SK-N-MC (cell line): ENCODE measurements around the gene ALS2CL.

Experiments used
- DNase-seq: peaks from one replicate; pipeline ENCODE4 v3.0.0-alpha.2; 2011; ENCODE audit warnings: low read depth, low spot score
- H3K27ac ChIP-seq: fragments of 200-600 bp; sonication (generic); 2 replicates; pipeline ENCODE4 v1.5.1; 2016; ENCODE audit warnings: mixed run types
- H3K36me3 ChIP-seq: fragments of 200-600 bp; sonication (generic); 2 replicates; pipeline ENCODE4 v1.6.1; 2017; ENCODE audit warnings: antibody characterized with exemption, low read length, mixed read lengths; ENCODE audit not compliant: insufficient read depth
- H3K4me3 ChIP-seq: fragments of 200-600 bp; sonication (generic); 2 replicates; pipeline ENCODE4 v1.5.1; 2016
- H3K9ac ChIP-seq: fragments of 200-600 bp; sonication (generic); 2 replicates; pipeline ENCODE4 v1.8.0; 2017; ENCODE audit warnings: mixed run types, mixed read lengths; ENCODE audit not compliant: insufficient read length
- H3K9me3 ChIP-seq: fragments of 200-600 bp; sonication (generic); 2 replicates; pipeline ENCODE4 v1.6.1; 2017; ENCODE audit warnings: low read depth, mild to moderate bottlenecking, antibody characterized with exemption, low read length, moderate library complexity, mixed read lengths
- EZH2 ChIP-seq: fragments of 200-600 bp; sonication (generic); IDR thresholded peaks from one replicate; pipeline ENCODE4 v1.6.1; 2017; ENCODE audit warnings: antibody characterized with exemption
- FOXP2 ChIP-seq: optimal IDR thresholded peaks from 2 replicates; pipeline ENCODE3; 2011; ENCODE audit warnings: mild to moderate bottlenecking, moderate library complexity; ENCODE audit not compliant: insufficient read depth; ENCODE audit errors: extremely low read length, control extremely low read depth
- POLR2AphosphoS5 ChIP-seq: IDR thresholded peaks from 2 replicates; pipeline ENCODE4 v1.6.1; 2012; ENCODE audit warnings: mild to moderate bottlenecking, low read depth, low read length, borderline replicate concordance

ALS2CL gene

DNA sequence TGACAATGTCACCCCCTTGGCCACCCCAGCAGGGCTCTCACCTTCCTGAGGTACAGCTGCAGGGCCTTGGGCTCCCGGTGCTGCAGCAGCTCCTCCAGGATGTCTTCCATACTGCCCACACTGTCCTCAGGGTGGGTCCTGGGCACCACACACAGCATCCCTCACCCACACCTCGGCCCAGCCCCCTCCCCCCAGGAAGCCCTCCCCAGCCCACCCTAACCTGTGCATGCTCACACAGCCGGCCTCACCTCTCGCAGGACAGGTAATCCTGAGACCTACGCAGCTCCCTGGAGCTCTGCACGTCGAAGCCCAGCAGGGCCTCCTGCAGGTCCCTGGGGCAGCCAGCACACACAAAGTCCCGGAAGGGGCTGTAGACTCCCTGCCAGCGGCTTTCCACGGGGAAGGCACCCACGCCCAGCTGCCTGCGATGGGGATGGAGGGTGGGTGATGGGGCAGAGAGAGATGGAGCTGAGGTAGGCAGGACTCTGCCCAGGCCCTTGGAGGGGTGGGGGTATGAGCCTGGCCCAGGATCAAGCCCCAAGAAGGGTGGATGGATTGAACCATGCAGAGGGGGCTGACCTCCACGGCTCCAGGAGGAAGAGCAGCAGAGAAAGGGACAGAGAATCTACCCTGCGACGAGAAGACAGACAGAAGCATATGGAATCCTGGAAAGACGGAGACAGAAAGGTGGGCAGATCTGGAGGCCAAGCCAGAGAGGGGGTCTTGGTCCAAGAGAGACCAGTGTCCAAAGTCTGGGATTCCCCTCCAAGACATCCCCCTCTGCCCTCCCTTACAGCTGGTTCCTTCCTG is 16.7 kb downstream of the ALS2CL start:
- Histone ChIP-seq H3K9me3 (no peaks in the 10 kb centered on the region), H3K27ac (no peak overlapping the region), H3K9ac (no peak overlapping the region), H3K36me3 (no peaks in the 10 kb centered on the region), H3K4me3 (no peak overlapping the region)
- no peak for TF ChIP-seq FOXP2
- no peak for TF ChIP-seq EZH2
- TF ChIP-seq POLR2AphosphoS5 = no peak
- no peak for DNase-seq

DNA sequence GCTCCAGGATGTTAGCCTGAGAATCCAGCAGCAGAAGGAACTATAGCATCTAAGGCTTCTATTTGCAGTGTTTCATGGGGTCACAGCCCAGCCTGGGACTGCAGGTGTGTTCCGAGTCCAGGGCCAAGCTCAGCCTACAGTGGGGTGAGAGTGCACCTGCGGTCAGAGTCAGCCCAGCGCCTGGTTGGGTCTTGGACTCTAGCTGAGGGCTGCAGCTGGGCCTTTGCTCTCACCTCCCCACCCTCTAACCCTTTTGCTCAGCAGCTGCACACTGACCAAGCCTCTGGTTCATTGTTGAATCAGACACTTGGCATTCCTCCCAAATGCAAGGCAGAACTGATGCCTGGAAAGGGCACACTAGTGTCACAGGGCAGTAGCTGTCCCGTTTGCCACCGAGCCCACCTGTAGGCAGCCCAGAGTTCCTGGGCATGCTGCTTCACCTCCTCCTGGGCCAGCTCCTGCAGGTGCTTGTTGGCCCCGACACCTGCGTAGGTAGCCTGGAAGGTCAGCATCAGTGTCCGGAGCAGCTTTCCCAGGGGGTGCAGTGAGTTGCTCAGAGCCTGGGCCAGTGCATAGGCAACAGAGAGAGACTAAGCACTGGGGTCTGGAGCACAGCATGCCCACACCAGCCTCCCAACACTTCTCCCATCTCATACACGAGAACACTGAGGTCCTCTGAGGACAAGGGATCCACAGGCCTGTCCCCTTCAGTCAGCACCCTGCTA is 17.5 kb downstream of the ALS2CL start:
- Histone ChIP-seq H3K9ac (no peak overlapping the region), H3K9me3 (no peaks in the 10 kb centered on the region), H3K36me3 (no peaks in the 10 kb centered on the region), H3K27ac (no peak overlapping the region), H3K4me3 (no peak overlapping the region)
- DNase-seq = no peak
- TF ChIP-seq EZH2 (no peak), POLR2AphosphoS5 (no peak), FOXP2 (no peak)

DNA sequence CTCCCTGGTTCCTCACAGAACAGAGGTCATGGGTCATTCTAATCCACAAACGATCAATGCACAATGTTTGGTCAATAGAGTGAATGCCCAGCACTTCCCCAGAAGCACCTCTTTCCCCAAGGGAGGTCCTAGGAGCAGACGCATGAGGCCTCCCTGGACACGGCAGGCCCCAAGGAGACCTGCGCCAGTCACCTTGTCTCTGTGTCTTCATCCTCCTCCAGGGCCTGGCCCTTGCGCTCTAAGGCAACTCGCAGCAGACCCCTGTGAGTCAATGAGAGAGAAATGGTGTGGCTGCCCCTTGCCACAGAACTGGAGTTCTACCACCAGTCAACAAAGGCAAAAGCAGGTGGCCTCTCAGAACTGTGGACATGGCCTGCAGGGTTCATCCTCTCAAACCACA is 18.1 kb downstream of the ALS2CL start:
- no peak overlapping the region for H3K4me3 ChIP-seq
- DNase-seq = no peak
- H3K27ac ChIP-seq = no peak overlapping the region
- no peak overlapping the region for H3K9ac ChIP-seq
- no peaks in the 10 kb centered on the region for H3K36me3 ChIP-seq
- no peaks in the 10 kb centered on the region for H3K9me3 ChIP-seq
- TF ChIP-seq POLR2AphosphoS5 (no peak), EZH2 (no peak), FOXP2 (no peak)

DNA sequence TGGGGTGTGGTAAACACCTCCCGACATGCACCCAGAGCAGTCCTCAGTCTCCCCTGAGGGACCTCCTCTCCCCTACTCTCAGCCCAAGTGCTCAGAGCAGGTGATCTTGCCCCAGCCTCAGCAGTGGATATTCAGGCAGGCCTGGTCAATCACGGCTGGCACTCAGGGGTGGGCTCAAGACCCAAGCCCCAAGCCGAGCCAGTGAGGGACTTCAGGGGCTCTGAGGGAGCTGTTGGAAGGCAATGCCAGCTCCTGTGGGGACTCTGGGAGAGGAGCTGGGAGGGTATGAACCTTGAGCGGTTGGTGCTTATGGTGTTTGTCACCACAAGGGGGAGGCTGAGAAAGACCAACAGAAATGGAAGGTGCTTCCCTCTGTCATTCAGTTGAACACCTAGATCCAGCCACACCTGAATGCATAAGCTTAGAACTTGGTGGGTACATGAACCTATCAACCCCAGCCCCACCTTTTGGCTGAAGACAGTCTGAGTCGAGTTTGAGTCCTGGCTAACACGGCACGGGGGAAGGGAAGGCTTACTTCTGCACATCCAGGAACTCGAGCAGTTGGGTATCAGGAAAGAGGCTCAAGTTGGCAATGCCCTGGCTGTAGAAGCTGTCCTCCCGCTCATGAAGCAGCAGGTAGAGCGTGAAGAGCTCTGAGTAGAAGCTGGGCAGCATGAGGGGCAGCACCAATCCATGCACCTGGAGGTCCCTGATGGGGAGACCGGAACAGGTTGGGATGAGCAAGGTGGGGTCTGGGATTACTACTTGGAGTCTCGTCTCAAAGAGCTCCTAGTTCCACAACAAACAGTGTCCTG is 19.2 kb downstream of the ALS2CL start:
- no peak for DNase-seq
- Histone ChIP-seq H3K4me3 (no peak overlapping the region), H3K27ac (no peak overlapping the region), H3K9ac (no peak overlapping the region), H3K36me3 (no peaks in the 10 kb centered on the region), H3K9me3 (no peaks in the 10 kb centered on the region)
- TF ChIP-seq EZH2 = no peak
- no peak for TF ChIP-seq FOXP2
- TF ChIP-seq POLR2AphosphoS5 = no peak

DNA sequence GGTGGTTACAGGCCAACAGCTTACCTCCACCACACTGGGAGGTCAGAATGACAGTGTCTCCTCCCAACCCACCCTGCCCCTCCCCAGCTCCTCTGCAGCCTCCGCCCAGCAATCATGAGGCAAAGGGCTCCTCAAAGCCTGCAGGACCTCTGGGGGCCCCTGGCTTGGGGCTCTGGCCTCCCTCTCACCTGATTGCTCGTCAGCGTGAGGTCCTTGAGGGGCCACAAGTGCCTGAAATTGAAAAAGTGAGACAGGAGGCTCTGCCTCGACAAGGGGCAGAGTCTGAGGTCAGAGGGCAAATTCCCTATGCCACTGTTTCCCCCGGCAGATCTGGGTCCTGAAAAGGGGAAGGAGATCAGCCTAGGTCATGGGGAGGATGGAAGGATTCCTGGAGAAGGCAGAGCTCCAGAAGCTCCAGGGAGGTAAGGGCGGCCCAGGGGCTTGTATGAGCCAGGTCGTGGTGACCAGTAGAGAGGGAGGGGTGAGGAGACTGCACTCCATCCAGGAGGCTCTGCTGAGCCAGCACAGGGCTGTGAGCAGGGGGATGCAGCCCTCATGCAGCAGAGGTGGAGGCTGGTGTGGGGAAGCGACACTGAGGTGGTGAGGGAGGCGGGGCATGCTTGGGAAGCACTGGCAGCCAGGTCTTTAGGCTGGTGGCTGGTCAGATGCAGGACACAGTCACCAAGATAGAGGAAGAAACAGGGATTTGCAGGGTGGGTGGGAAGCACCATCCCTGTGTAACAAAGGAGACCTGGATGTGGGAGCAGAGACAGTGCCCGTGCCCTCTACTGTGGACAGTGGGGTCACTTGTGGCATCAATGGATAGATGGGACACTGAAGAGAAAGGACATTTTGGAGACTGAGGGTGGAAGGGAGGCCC is 20.1 kb downstream of the ALS2CL start:
- no peak overlapping the region for H3K27ac ChIP-seq
- no peaks in the 10 kb centered on the region for H3K36me3 ChIP-seq
- TF ChIP-seq FOXP2 (no peak), POLR2AphosphoS5 (no peak), EZH2 (no peak)
- H3K4me3 ChIP-seq = no peak overlapping the region
- H3K9me3 ChIP-seq = no peaks in the 10 kb centered on the region
- H3K9ac ChIP-seq = no peak overlapping the region
- DNase-seq = no peak

DNA sequence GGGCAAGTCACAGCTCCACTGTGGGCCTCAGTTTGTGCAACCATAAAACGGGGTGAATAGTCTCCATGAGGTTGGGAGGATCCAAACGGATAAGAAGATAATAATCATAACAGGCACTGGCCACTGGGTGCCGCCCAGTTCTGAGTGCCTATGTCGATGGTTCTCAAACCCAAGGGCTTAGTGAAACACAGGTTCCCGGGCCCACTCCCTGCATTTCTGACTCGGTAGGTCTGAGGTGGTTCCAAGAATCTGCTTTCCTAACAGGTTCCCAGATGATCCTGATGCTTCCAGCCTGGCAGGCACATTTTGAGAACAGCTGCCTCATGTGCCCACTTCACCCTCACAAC is 21.2 kb downstream of the ALS2CL start:
- Histone ChIP-seq H3K36me3 (no peaks in the 10 kb centered on the region), H3K9me3 (no peaks in the 10 kb centered on the region), H3K27ac (no peak overlapping the region), H3K9ac (no peak overlapping the region), H3K4me3 (no peak overlapping the region)
- TF ChIP-seq EZH2 (no peak), POLR2AphosphoS5 (no peak), FOXP2 (no peak)
- DNase-seq = no peak

DNA sequence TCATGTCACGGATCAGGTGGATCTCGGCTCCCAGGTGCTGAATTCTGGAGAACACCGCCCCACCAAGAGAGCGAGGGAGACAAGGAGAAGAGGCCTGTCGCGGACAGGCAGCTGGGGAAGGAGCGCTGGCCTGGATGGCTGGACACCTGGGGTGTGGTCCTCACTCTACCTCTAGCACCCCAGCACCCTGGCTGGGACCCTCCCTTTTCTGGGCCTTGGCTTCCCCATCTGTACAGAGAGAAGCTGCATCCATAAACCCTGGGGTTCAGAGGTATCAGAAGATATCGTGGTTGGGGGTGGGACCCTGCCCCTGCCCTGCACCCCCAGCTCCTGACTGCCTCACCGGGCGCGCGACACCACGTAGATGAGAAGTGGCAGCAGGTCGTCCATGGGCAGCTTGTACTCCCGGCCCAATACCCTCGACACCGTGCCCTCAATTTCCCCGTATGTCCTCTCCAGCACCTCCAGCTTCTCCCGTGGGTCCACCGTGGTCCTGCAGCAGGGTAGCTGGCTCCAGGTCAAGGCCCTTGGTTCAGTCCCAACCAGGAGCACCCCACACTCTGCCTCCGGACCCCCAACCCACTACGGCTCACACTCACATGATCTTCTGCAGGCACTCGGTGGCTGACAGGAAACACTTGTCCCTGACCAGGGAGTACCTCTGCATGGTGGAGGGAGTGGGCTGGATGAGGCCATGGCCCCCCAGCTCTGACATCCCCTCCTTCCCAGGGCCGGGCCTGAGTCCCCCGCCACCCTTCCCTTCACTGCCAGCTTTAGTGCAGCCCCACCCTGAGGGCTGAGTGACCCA is 21.7 kb downstream of the ALS2CL start:
- Histone ChIP-seq H3K36me3 (no peaks in the 10 kb centered on the region), H3K9me3 (no peaks in the 10 kb centered on the region), H3K4me3 (no peak overlapping the region), H3K27ac (no peak overlapping the region), H3K9ac (no peak overlapping the region)
- TF ChIP-seq FOXP2 (no peak), POLR2AphosphoS5 (no peak), EZH2 (no peak)
- DNase-seq = no peak
